Measurements from ENCODE around the gene ERVV-1.
A peak's percentile ranks its signal among the peaks of the same experiment; 100 is the strongest.
"Not testable (repeated sequence)": the region's sequence is repeated elsewhere in the genome, so short reads cannot be mapped to it uniquely, and the experiment has no call there.

The ERVV-1 gene

GRCh38 chr19:53019684-53020083 is 6.0 kb downstream of the ERVV-1 start:
- ATAC-seq: no peak

GRCh38 chr19:53028306-53028705 is 14.6 kb downstream of the ERVV-1 start:
- DNase-seq, ATAC-seq: not testable (repeated sequence)

More at GRCh38 chr19:53019684-53020083, 6.0 kb downstream of the ERVV-1 start:
- peak; percentile 6 for DNase-seq

GRCh38 chr19:53034054-53034453 is 20.3 kb downstream of the ERVV-1 start:
- DNase-seq (no peak), ATAC-seq (no peak)

- DNase-seq: no peak
- ATAC-seq: no peak
These were observed 21.4 kb downstream of the ERVV-1 start for GRCh38 chr19:53034948-53035675.

- DNase-seq: peak; percentile 10
- no peak for ATAC-seq
These were observed 23.7 kb downstream of the ERVV-1 start for GRCh38 chr19:53037101-53038097.

GRCh38 chr19:53041366-53041765 is 27.6 kb downstream of the ERVV-1 start:
- DNase-seq (no peak), ATAC-seq (no peak)

GRCh38 chr19:53045536-53045935 is 31.8 kb downstream of the ERVV-1 start:
- DNase-seq (no peak), ATAC-seq (no peak)

GRCh38 chr19:53047379-53047778 is 33.7 kb downstream of the ERVV-1 start:
- ATAC-seq (no peak), DNase-seq (no peak)

GRCh38 chr19:53055117-53055516 is 41.4 kb downstream of the ERVV-1 start:
- no peak for ATAC-seq
- no peak for DNase-seq

GRCh38 chr19:53057904-53058580 is 44.3 kb downstream of the ERVV-1 start:
- ATAC-seq (no peak), DNase-seq (peak; percentile 14)
